ENCODE results near the gene IKZF3. TPM values are rescaled to one million over a fixed set of nuclear protein-coding genes. Genes with fewer than 3 reads are reported as not detected.
A peak's percentile ranks its signal among the peaks of the same experiment; 100 is the strongest.

Gene IKZF3
- polyA plus RNA-seq, 1 donor (not counting 4 experiments of a cell fraction or from before 2014, with no cell fraction given) = not detected

DNA sequence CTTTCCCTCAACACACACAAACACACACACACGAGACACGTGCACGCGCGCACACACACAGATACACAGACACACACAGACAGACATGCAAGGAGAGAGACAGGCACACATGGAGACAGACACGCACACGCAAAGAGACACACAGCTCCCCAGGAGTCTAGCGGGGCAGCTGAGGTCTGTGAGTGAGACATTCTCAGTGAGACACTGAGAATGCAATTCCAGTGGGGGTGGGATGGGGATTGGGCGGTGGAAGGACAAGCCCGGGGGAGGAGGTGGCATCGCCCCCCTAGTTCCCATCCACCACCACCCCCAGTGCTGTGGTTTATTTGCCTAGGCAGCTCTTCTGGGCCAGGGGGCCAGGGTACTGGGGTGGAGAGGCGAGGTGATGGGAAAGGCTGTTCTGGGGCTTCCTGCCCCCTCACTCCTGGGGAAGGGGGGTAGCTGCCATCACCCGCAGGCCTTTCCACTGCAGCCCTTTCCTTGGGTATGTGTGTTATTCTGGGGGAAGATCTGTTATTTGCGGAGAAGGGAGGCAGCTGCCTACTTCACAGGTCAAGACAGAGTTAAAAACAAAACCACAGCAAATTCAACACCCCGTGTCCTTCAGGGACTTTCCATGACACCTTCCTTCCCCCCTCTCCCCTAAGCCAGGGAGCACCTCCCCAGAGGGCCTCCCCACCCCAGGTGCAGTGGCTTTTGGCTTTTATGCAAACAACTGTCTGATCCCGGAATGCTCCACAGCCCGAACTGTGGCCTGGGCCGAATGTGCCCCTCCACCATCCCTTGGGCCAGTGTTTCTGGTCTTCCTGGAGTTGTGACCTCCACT is 108.3 kb downstream of the IKZF3 start:
- dilution Hi-C loops (cut with MboI; ENCODE audit: extremely low pct_ligation_motif_present, low sequenced_read_pairs) = no loop called here
- H3K9ac ChIP-seq (ENCODE audit: control insufficient read depth, extremely low read depth, insufficient read depth, low read length) = no peak overlapping the region
- no peak for FAIRE-seq

GRCh38 chr17:39754958-39755553 is 109.1 kb downstream of the IKZF3 start:
- no peak overlapping the region for H2AFZ ChIP-seq (ENCODE audit: control insufficient read depth, low read length)
- H3K79me2 ChIP-seq (ENCODE audit: control insufficient read depth, insufficient read depth, low read length) = no peaks in the 10 kb centered on the region
- dilution Hi-C loops (cut with MboI; ENCODE audit: extremely low pct_ligation_motif_present, low sequenced_read_pairs) = no loop called here
- H3K4me3 ChIP-seq (ENCODE audit: control insufficient read depth in 2 of 3, extremely low read depth in 1 of 3, insufficient read depth in 2 of 3, low read depth in 1 of 3, low read length in 3 of 3) = peak overlapping the region; percentile 53 to 67 (median 58)
- peak overlapping the region; percentile 72 for H3K4me2 ChIP-seq (ENCODE audit: control insufficient read depth, extremely low read depth, insufficient read depth, low read depth, low read length)
- no peaks in the 10 kb centered on the region for H4K20me1 ChIP-seq (ENCODE audit: control insufficient read depth, extremely low read depth, insufficient read depth, low read length)
- peaks cover 4% of the 10 kb centered on the region for H3K4me1 ChIP-seq (ENCODE audit: control insufficient read depth, extremely low read depth, insufficient read depth, low read length)
- FAIRE-seq (no peak), DNase-seq (ENCODE audit: low read depth, low spot score) (no peak)
- peak overlapping the region; percentile 79 for H3K9ac ChIP-seq (ENCODE audit: control insufficient read depth, extremely low read depth, insufficient read depth, low read length)
- H3K36me3 ChIP-seq (ENCODE audit: control insufficient read depth in 2 of 2, extremely low read depth in 1 of 2, insufficient read depth in 2 of 2, low read length in 2 of 2) = no peaks in the 10 kb centered on the region
- TF ChIP-seq EZH2 (IDR thresholded peaks at IDR 0.05; ENCODE audit: low read length) = no peak
- TF ChIP-seq, protein P1, sequence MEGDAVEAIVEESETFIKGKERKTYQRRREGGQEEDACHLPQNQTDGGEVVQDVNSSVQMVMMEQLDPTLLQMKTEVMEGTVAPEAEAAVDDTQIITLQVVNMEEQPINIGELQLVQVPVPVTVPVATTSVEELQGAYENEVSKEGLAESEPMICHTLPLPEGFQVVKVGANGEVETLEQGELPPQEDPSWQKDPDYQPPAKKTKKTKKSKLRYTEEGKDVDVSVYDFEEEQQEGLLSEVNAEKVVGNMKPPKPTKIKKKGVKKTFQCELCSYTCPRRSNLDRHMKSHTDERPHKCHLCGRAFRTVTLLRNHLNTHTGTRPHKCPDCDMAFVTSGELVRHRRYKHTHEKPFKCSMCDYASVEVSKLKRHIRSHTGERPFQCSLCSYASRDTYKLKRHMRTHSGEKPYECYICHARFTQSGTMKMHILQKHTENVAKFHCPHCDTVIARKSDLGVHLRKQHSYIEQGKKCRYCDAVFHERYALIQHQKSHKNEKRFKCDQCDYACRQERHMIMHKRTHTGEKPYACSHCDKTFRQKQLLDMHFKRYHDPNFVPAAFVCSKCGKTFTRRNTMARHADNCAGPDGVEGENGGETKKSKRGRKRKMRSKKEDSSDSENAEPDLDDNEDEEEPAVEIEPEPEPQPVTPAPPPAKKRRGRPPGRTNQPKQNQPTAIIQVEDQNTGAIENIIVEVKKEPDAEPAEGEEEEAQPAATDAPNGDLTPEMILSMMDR (optimal IDR thresholded peaks at IDR 0.05 in 1 of 3, IDR thresholded peaks at IDR 0.05 in 1 of 3, conservative IDR thresholded peaks at IDR 0.05 in 1 of 3; ENCODE audit: extremely low read depth in 1 of 3, insufficient read depth in 2 of 3, low read length in 3 of 3) = no peak
- H3K27me3 ChIP-seq (ENCODE audit: control insufficient read depth, extremely low read depth, insufficient read depth, low read length) = peaks cover 50% of the 10 kb centered on the region
- H3K27ac ChIP-seq (ENCODE audit: control insufficient read depth, insufficient read depth, low read length) = no peak overlapping the region
- H3K9me3 ChIP-seq (ENCODE audit: control insufficient read depth, low read depth, low read length) = no peaks in the 10 kb centered on the region
- H3K9me1 ChIP-seq (ENCODE audit: control insufficient read depth, extremely low read depth, insufficient read depth, low read length) = no peaks in the 10 kb centered on the region

More for the DNA sequence above, 108.3 kb downstream of the IKZF3 start:
- Histone ChIP-seq H3K27me3 (ENCODE audit: control insufficient read depth, extremely low read depth, insufficient read depth, low read length) (peaks cover 55% of the 10 kb centered on the region), H3K9me1 (ENCODE audit: control insufficient read depth, extremely low read depth, insufficient read depth, low read length) (no peaks in the 10 kb centered on the region), H3K4me1 (ENCODE audit: control insufficient read depth, extremely low read depth, insufficient read depth, low read length) (no peaks in the 10 kb centered on the region), H3K79me2 (ENCODE audit: control insufficient read depth, insufficient read depth, low read length) (no peaks in the 10 kb centered on the region), H3K4me3 (ENCODE audit: control insufficient read depth in 2 of 3, extremely low read depth in 1 of 3, insufficient read depth in 2 of 3, low read depth in 1 of 3, low read length in 3 of 3) (no peak overlapping the region), H3K36me3 (ENCODE audit: control insufficient read depth in 2 of 2, extremely low read depth in 1 of 2, insufficient read depth in 2 of 2, low read length in 2 of 2) (no peaks in the 10 kb centered on the region), H3K9me3 (ENCODE audit: control insufficient read depth, low read depth, low read length) (no peaks in the 10 kb centered on the region), H3K27ac (ENCODE audit: control insufficient read depth, insufficient read depth, low read length) (no peak overlapping the region), H4K20me1 (ENCODE audit: control insufficient read depth, extremely low read depth, insufficient read depth, low read length) (no peaks in the 10 kb centered on the region), H3K4me2 (ENCODE audit: control insufficient read depth, extremely low read depth, insufficient read depth, low read depth, low read length) (no peak overlapping the region), H2AFZ (ENCODE audit: control insufficient read depth, low read length) (no peak overlapping the region)
- DNase-seq (ENCODE audit: low read depth, low spot score) = no peak
- TF ChIP-seq, protein P1 (optimal IDR thresholded peaks at IDR 0.05 in 1 of 3, IDR thresholded peaks at IDR 0.05 in 1 of 3, conservative IDR thresholded peaks at IDR 0.05 in 1 of 3; ENCODE audit: extremely low read depth in 1 of 3, insufficient read depth in 2 of 3, low read length in 3 of 3) = no peak
- TF ChIP-seq EZH2 (IDR thresholded peaks at IDR 0.05; ENCODE audit: low read length) = peak; percentile 34

All from keratinocyte (primary cell).